NCI-H1436 treated with DMSO at 0.1 percent for 48 hours (cell line): Measurements from ENCODE around the gene CDCA8.
"Not testable (repeated sequence)": the region's sequence is repeated elsewhere in the genome, so short reads cannot be mapped to it uniquely, and the experiment has no call there.

ENCODE experiments used
- DNase-seq: peaks from one replicate; lab custom pipeline; 2025; lab: John Stamatoyannopoulos, UW

CDCA8 gene

DNA sequence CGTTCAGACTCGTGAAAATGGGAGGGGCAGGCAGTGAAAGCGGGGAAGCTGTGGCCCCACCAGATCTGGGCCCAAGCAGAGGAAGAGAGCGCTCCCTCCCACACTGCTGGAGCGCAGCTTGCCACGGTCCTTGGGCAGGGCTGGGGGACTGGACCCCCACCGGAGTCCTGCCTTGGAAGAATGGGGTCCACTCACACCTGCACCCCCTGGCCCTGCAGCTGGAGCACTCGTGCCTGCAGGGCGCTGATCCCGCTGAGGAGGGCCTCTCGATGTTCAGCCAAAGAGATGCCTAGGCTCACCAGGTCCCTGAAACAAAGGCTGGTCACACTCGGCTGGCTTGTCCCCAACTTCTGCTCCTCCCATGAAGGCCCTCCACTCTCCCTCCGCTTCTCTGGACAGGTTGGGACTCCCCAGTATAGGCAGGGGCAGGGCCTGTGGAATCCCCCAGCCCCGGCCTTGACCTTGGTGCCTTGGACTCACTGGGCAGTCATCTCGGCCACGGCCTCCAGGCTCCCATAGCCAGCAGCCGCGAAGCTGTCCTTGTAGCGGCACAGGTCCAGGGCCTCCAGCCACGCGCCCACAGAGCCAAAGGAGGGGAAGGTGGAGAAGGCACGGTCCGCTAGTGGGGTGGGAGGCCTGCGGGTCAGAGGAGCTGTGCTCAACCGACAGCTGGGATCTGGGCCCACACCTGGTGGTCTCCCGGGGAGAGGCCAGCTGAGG, 26.0 kb downstream of the CDCA8 start:
- no peak for DNase-seq

GRCh38 chr1:37718901-37719571, 26.7 kb downstream of the CDCA8 start:
- DNase-seq, result no peak

GRCh38 chr1:37719572-37720195, 27.4 kb downstream of the CDCA8 start:
- DNase-seq, result no peak

DNA sequence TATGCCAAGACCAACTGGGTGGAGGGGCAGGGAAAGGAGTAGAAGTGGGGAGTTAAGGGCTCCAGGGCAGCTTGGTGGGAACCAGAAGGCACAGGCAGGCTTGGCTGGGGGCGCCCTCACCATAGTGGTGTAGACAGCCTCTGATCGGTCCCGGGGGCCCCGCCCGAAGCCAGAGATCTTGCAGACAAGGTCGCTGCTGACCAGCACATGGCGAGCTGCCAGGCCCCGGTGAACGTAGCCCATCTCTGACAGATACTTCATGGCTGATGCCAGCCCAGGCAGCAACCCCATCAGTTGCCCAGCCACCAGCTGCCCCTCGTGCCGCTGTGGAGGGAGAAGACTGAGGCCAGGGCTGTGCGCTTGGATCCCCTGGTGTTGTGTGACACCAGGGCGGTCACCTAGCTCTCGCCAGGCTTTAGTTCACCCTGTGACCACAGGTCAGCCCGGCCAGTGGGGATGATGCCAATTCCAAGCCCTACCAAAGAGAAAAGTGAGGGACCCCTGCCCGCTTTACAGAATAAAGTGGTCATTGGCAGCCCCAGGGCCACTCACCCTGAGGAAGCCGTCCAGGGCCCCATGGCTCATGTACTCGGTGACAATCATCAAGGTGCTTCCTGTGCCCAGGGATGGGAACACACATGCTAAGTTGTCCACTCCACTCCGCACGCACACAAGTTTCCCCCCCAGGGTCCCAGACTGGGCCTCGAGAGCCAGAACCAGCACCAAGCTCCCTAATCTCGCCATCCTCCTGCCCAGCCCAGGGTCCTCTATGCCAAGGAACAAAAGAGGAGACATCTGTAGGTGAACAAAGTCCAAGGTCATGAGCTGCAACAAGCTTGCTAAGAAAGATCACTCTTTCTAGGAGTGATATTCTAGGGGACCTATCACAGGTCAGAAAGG, 28.2 kb downstream of the CDCA8 start:
- no peak for DNase-seq

- no peak for DNase-seq
Observed at GRCh38 chr1:37721565-37721964, 29.2 kb downstream of the CDCA8 start.

GRCh38 chr1:37722181-37723071, 30.1 kb downstream of the CDCA8 start:
- no peak for DNase-seq

- DNase-seq, result no peak
Observed at GRCh38 chr1:37723072-37723389, 30.7 kb downstream of the CDCA8 start.

DNA sequence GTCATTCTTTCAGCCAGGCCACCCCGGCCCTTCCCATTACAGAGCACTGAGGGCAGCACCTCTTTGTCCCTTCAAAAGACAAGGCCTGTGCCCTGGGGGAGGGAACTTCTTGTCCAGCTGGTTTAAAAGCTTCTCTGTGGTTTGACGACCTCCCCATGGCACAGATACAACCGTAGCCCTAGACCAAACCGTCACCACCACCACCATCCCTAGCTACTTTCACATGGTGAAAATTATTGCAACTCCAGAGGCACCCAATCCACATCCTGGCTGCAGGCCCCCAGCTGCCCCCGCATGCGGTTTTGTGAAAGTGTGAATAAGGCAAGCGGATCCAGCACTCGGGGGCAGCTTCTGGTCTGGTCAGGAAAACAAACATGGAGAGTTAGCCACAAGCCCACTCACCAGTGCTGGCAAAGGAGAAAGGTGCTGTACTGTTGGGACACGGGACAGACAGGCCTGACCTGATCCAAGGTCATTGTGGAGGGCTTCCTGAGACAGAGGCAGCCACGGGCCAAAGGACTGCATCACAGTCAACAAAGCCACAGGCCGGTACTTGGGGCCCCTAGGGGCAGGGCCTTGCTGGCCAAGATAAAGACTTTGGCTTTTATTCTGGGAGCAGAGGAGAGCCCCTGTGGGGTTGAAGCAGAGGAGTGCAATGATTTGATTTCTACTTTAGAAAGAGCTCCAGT, 31.2 kb downstream of the CDCA8 start:
- DNase-seq, result no peak

- no peak for DNase-seq
Observed at GRCh38 chr1:37724575-37724974, 32.3 kb downstream of the CDCA8 start.

- no peak for DNase-seq
Observed at GRCh38 chr1:37725851-37726613, 33.7 kb downstream of the CDCA8 start.

DNA sequence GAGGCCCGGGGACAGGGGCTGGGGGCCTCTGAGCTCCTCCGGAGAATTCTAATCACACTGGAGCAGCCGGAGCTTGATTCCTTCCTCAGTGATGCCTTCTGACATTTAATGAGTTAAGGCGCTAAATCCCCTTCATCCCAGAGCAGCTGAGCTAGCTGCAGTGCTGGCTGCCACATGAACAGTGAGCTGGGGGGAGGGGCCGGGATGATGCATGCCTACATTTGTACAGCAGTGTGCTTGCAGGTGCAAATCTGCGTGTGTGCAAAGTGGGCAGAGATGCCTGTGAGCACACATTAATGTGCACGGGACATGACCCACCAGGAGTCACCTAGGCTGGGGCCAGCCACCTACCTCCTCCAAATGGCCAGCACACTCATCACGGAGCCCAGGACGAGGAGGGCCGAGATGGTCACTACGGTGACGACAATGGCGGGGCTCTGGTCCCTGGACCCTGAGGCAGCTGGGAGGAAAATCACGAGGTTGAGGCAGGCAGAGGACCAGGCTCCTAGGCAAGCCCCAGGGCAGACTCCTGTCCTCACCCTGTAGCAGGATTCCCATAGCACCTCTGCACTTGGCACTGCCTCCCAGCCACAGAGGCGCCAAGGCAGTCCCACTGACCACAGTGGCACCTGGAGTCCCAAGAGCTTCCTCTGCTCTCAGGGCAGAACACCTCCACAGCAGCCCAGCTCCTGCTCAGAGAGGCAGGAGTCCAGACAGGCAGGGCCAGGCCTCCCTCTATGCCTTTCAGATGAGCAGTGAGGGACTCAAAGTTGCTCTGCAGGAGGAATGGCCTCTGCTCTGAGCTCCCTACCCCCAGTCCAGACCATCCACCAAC, 34.7 kb downstream of the CDCA8 start:
- DNase-seq, result no peak

GRCh38 chr1:37728416-37728815, 36.1 kb downstream of the CDCA8 start:
- no peak for DNase-seq

- no peak for DNase-seq
Observed at GRCh38 chr1:37730376-37730775, 38.1 kb downstream of the CDCA8 start.

DNA sequence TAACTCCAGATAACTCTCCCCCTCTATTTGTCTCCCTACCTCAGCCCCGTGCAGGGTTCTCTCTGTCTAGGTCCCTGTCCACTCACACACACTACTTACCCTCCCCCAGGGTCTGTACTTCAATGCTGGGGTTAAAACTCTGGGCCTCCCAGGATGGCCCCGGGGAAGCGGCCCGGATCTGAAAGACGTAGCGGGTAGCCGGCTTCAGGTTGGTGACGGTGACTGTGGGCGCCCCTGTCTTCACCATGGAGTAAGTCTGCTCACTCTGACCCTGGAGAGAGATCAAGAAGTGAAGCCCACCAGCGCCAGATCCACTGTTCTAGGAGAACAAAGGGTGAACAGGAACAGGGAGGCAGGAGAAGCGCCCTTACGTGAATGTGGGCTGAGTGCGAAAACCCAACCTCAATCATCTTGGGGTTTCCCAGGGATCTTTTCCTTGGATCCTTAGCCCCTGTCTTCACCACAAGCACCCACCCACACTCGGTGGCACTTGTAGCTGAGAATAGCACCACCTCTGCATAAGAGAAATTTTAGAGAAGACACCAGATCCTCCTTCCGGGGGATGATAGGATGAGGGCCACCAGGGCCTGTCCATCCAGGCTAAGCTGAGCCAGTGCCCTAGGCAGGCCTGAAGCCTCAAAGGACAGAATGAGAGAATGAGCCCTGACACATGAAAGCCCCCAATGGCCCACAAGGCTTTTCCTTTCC, 39.1 kb downstream of the CDCA8 start:
- no peak for DNase-seq

DNA sequence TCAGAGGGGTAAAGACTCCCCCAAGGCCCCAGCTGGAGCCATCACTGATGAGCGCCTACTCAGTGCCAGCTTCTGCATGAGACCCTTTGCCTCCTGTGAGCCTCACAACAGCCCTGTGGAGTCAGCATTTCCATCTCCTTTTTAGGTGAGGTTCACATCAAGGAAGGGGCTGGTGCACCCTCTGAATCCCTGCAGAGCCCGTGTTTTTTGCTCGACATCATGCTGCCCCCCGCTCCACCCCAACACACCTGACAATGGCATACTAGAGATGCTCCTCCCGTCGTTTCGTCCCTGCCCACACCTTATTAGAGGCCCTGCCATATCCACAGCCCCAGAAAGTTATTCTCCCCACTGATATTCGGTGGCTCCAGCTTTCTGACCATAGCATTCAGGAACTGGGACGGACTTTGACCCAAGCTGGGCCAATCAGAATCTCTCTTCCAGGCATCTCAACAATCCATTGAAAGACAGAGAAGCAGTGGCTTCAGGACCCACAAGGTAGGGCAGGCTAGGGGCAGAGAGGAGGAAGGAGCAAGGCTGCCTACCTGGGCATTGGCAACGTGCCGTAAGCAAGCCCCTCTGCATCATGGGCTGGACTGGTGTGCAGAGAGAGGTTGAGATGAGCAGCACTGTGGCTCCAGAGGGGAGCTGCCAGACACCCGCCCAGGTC, 39.9 kb downstream of the CDCA8 start:
- no peak for DNase-seq

DNA sequence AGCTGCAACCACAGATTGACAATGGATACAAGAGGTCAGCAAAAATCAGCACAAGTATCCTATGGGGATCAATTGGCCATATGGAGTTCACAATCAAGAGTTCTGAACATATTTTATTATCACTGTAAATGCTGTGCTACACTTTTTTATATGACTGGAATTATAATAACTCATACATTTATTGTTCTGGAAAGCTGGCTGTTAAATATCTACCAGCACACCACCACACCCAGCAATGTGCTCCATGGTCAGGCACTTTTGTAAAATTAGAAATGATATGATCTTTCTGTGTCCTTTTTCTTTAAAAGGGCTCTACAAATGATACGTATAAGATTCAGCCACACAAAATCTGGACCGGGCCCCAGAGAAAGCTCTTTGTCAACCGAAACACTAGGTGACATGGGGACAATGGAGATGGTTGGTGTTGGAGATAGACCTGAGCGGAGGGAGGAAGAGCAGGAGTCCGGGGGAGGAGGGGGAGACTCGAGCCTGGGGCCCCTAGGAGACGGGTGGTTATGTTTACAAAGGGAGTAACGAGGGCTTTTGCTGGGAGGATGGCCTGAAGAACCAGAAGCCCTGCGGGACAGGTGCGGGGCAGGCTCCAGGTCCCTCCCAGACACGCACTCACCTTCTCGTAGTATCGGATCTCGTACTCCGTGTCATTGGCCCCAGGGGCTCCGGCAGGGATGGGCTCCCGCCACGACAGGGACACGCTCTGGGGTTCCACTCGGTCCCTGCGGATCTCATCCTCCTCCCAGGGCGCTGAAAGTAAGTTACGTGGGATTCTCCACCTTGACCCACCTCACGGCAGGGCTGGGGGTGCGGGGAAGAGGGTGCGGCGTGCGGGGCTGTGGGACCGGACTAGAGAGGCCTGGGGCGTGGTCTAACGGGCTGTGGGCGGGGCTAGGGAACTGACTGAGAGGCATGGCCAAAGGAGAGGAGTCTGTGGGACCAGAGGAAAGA, 42.6 kb downstream of the CDCA8 start:
- DNase-seq, result no peak

- not testable (repeated sequence) for DNase-seq
Observed at GRCh38 chr1:37737975-37738374, 45.7 kb downstream of the CDCA8 start.
